Adipose tissue (tissue), 3 donors: ENCODE data around the gene KDM3B. TPM values are rescaled to one million over a fixed set of nuclear protein-coding genes. Genes with fewer than 3 reads are reported as not detected.
"Not testable (repeated sequence)": the region's sequence is repeated elsewhere in the genome, so short reads cannot be mapped to it uniquely, and the experiment has no call there.

Source experiments
- H3K27ac ChIP-seq: one replicate; pipeline ENCODE4 v1.5.1; 2013; ENCODE audit warnings: low read depth, low read length
- WGBS, 3 donors: extraction: QIAGEN DNeasy Blood & Tissue Kit; methylation state at CpG; one replicate each; pipeline ENCODE4 v1.1.7; 2013; 5-methylcytosine and 5-hydroxymethylcytosine counted together
- polyA plus RNA-seq, 3 donors: library from polyadenylated mRNA; stranded (reverse); fragments of 200-250 nt; gene quantifications; one replicate each; pipeline ENCODE4 v1.2.3, GENCODE V29; 2013
- donor health status: healthy with polysubstance abuse.
- donor health status: Bipolar disorder and iron deficiency.
- donor health status: healthy.

Gene KDM3B
- polyA plus RNA-seq, 3 donors = 14.2 to 26.7 (median 22.9) TPM

GRCh38 chr5:138470322-138471051 lies 118.0 kb downstream of the KDM3B start:
- no peak overlapping the region for H3K27ac ChIP-seq
- WGBS, 3 donors = 78 to 80% (median 78%) methylated on average over 3 of the region's 3 CpGs

- WGBS, 3 donors = 65 to 90% (median 87%) methylated on average over 2 of the region's 2 CpGs
- H3K27ac ChIP-seq = no peak overlapping the region
Measured at GRCh38 chr5:138471052-138471361, 118.5 kb downstream of the KDM3B start.

- WGBS, 3 donors = 35 to 59% (median 56%) methylated on average over 6 of the region's 6 CpGs
- H3K27ac ChIP-seq = no peak overlapping the region
Measured at GRCh38 chr5:138472353-138472752, 119.9 kb downstream of the KDM3B start.

- 90 to 96% (median 94%) methylated on average over 5 of the region's 5 CpGs for WGBS, 3 donors
- H3K27ac ChIP-seq = not testable (repeated sequence)
Measured at GRCh38 chr5:138473151-138473550, 120.7 kb downstream of the KDM3B start.

GRCh38 chr5:138476918-138477317 lies 124.4 kb downstream of the KDM3B start:
- H3K27ac ChIP-seq = no peak overlapping the region
- 87 to 93% (median 92%) methylated on average over 7 of the region's 7 CpGs for WGBS, 3 donors

GRCh38 chr5:138482638-138483037 lies 130.2 kb downstream of the KDM3B start:
- H3K27ac ChIP-seq = no peak overlapping the region
- 61 to 74% (median 72%) methylated on average over 4 of the region's 4 CpGs for WGBS, 3 donors

Other genes starting within 250 kb of the KDM3B start
- gene NME5, start 213.3 kb upstream of the KDM3B start, polyA plus RNA-seq = 1 to 10 TPM; 1.2 to 3.0 (median 2.0) TPM
- gene BRD8, start 174.1 kb upstream of the KDM3B start, polyA plus RNA-seq = 10 to 100 TPM; 17.8 to 27.7 (median 21.8) TPM
- under 1 TPM; 0.11 to 0.18 (median 0.16) TPM for gene KIF20A, start 173.6 kb upstream of the KDM3B start, polyA plus RNA-seq
- gene CDC23, start 139.4 kb upstream of the KDM3B start, polyA plus RNA-seq = 10 to 100 TPM in 2 of 3 donors, 1 to 10 TPM in 1; 6.0 to 12.4 (median 12.3) TPM
- under 1 TPM; 0.28 to 0.90 (median 0.56) TPM for gene GFRA3, start 78.1 kb upstream of the KDM3B start, polyA plus RNA-seq
- 1 to 10 TPM in 1 of 3 donors, under 1 TPM in 2; 0.03 to 1.2 (median 0.07) TPM for gene CDC25C, start 20.9 kb upstream of the KDM3B start, polyA plus RNA-seq
- 10 to 100 TPM; 12.4 to 25.9 (median 15.5) TPM for gene FAM53C, start 14.4 kb upstream of the KDM3B start, polyA plus RNA-seq
- 1 to 10 TPM; 1.4 to 8.2 (median 2.0) TPM for gene REEP2, start 86.4 kb downstream of the KDM3B start, polyA plus RNA-seq
- 100 to 1,000 TPM in 2 of 3 donors, 10 to 100 TPM in 1; 52.2 to 804 (median 703) TPM for gene EGR1, start 112.8 kb downstream of the KDM3B start, polyA plus RNA-seq
- 100 to 1,000 TPM in 1 of 3 donors, 10 to 100 TPM in 2; 25.5 to 108 (median 96.0) TPM for gene ETF1, start 190.6 kb downstream of the KDM3B start, polyA plus RNA-seq
- 100 to 1,000 TPM in 1 of 3 donors, 10 to 100 TPM in 2; 73.6 to 177 (median 94.5) TPM for gene HSPA9, start 222.7 kb downstream of the KDM3B start, polyA plus RNA-seq